ENCODE data around the gene ATP11B.
"Not testable (repeated sequence)": the region's sequence is repeated elsewhere in the genome, so short reads cannot be mapped to it uniquely, and the experiment has no call there.

The ATP11B gene

GRCh38 chr3:182797876-182798275 is 4.6 kb downstream of the ATP11B start:
- no peaks in the 10 kb centered on the region for H3K36me3 ChIP-seq (ENCODE audit: control insufficient read depth, insufficient read depth, low read length)
- peaks cover 15% of the 10 kb centered on the region for H3K4me1 ChIP-seq (ENCODE audit: control insufficient read depth, insufficient read depth, low read length)
- no peak overlapping the region for H3K4me3 ChIP-seq (ENCODE audit: low read length)
- H3K9me3 ChIP-seq (ENCODE audit: control insufficient read depth, low read length) = no peaks in the 10 kb centered on the region
- H3K9ac ChIP-seq (ENCODE audit: low read length) = no peak overlapping the region
- no peaks in the 10 kb centered on the region for H3K27me3 ChIP-seq (ENCODE audit: control insufficient read depth, insufficient read depth, low read length)

GRCh38 chr3:182799143-182799542 is 5.8 kb downstream of the ATP11B start:
- not testable (repeated sequence) for H3K27me3 ChIP-seq (ENCODE audit: control insufficient read depth, insufficient read depth, low read length); H3K4me3 ChIP-seq (ENCODE audit: low read length); H3K9me3 ChIP-seq (ENCODE audit: control insufficient read depth, low read length); H3K9ac ChIP-seq (ENCODE audit: low read length); H3K36me3 ChIP-seq (ENCODE audit: control insufficient read depth, insufficient read depth, low read length)
- peaks cover 15% of the 10 kb centered on the region for H3K4me1 ChIP-seq (ENCODE audit: control insufficient read depth, insufficient read depth, low read length)

GRCh38 chr3:182800508-182800907 is 7.2 kb downstream of the ATP11B start:
- H3K4me1 ChIP-seq (ENCODE audit: control insufficient read depth, insufficient read depth, low read length) = peaks cover 15% of the 10 kb centered on the region

GRCh38 chr3:182802413-182803390 is 9.4 kb downstream of the ATP11B start:
- Histone ChIP-seq H3K27me3 (ENCODE audit: control insufficient read depth, insufficient read depth, low read length) (no peaks in the 10 kb centered on the region), H3K36me3 (ENCODE audit: control insufficient read depth, insufficient read depth, low read length) (no peaks in the 10 kb centered on the region), H3K9me3 (ENCODE audit: control insufficient read depth, low read length) (no peaks in the 10 kb centered on the region), H3K4me1 (ENCODE audit: control insufficient read depth, insufficient read depth, low read length) (peaks cover 8% of the 10 kb centered on the region), H3K4me3 (ENCODE audit: low read length) (no peak overlapping the region), H3K9ac (ENCODE audit: low read length) (no peak overlapping the region)

More at GRCh38 chr3:182800508-182800907, 7.2 kb downstream of the ATP11B start:
- H3K27me3 ChIP-seq (ENCODE audit: control insufficient read depth, insufficient read depth, low read length) = no peaks in the 10 kb centered on the region
- H3K4me3 ChIP-seq (ENCODE audit: low read length) = no peak overlapping the region
- H3K36me3 ChIP-seq (ENCODE audit: control insufficient read depth, insufficient read depth, low read length) = no peaks in the 10 kb centered on the region
- no peaks in the 10 kb centered on the region for H3K9me3 ChIP-seq (ENCODE audit: control insufficient read depth, low read length)
- no peak overlapping the region for H3K9ac ChIP-seq (ENCODE audit: low read length)

- Histone ChIP-seq H3K4me3 (ENCODE audit: low read length) (no peak overlapping the region), H3K4me1 (ENCODE audit: control insufficient read depth, insufficient read depth, low read length) (peaks cover 8% of the 10 kb centered on the region), H3K9ac (ENCODE audit: low read length) (no peak overlapping the region), H3K27me3 (ENCODE audit: control insufficient read depth, insufficient read depth, low read length) (no peaks in the 10 kb centered on the region), H3K36me3 (ENCODE audit: control insufficient read depth, insufficient read depth, low read length) (no peaks in the 10 kb centered on the region), H3K9me3 (ENCODE audit: control insufficient read depth, low read length) (no peaks in the 10 kb centered on the region)
Observed at GRCh38 chr3:182803596-182803995, 10.3 kb downstream of the ATP11B start.

GRCh38 chr3:182807061-182807460 is 13.8 kb downstream of the ATP11B start:
- Histone ChIP-seq H3K9me3 (ENCODE audit: control insufficient read depth, low read length) (no peaks in the 10 kb centered on the region), H3K4me3 (ENCODE audit: low read length) (no peak overlapping the region), H3K27me3 (ENCODE audit: control insufficient read depth, insufficient read depth, low read length) (no peaks in the 10 kb centered on the region), H3K36me3 (ENCODE audit: control insufficient read depth, insufficient read depth, low read length) (no peaks in the 10 kb centered on the region), H3K9ac (ENCODE audit: low read length) (no peak overlapping the region), H3K4me1 (ENCODE audit: control insufficient read depth, insufficient read depth, low read length) (peaks cover 7% of the 10 kb centered on the region)

- Histone ChIP-seq H3K4me1 (ENCODE audit: control insufficient read depth, insufficient read depth, low read length) (no peaks in the 10 kb centered on the region), H3K9ac (ENCODE audit: low read length) (no peak overlapping the region), H3K27me3 (ENCODE audit: control insufficient read depth, insufficient read depth, low read length) (no peaks in the 10 kb centered on the region), H3K36me3 (ENCODE audit: control insufficient read depth, insufficient read depth, low read length) (no peaks in the 10 kb centered on the region), H3K9me3 (ENCODE audit: control insufficient read depth, low read length) (no peaks in the 10 kb centered on the region), H3K4me3 (ENCODE audit: low read length) (no peak overlapping the region)
Observed at GRCh38 chr3:182808041-182808770, 14.9 kb downstream of the ATP11B start.

GRCh38 chr3:182809531-182809930 is 16.2 kb downstream of the ATP11B start:
- Histone ChIP-seq H3K27me3 (ENCODE audit: control insufficient read depth, insufficient read depth, low read length) (no peaks in the 10 kb centered on the region), H3K36me3 (ENCODE audit: control insufficient read depth, insufficient read depth, low read length) (no peaks in the 10 kb centered on the region), H3K9ac (ENCODE audit: low read length) (no peak overlapping the region), H3K4me1 (ENCODE audit: control insufficient read depth, insufficient read depth, low read length) (peaks cover 2% of the 10 kb centered on the region), H3K9me3 (ENCODE audit: control insufficient read depth, low read length) (no peaks in the 10 kb centered on the region), H3K4me3 (ENCODE audit: low read length) (no peak overlapping the region)

GRCh38 chr3:182810574-182811268 is 17.4 kb downstream of the ATP11B start:
- no peaks in the 10 kb centered on the region for H3K9me3 ChIP-seq (ENCODE audit: control insufficient read depth, low read length)
- H3K4me1 ChIP-seq (ENCODE audit: control insufficient read depth, insufficient read depth, low read length) = peaks cover 13% of the 10 kb centered on the region
- no peaks in the 10 kb centered on the region for H3K27me3 ChIP-seq (ENCODE audit: control insufficient read depth, insufficient read depth, low read length)
- no peaks in the 10 kb centered on the region for H3K36me3 ChIP-seq (ENCODE audit: control insufficient read depth, insufficient read depth, low read length)
- no peak overlapping the region for H3K9ac ChIP-seq (ENCODE audit: low read length)
- H3K4me3 ChIP-seq (ENCODE audit: low read length) = no peak overlapping the region

- Histone ChIP-seq H3K9ac (ENCODE audit: low read length) (no peak overlapping the region), H3K36me3 (ENCODE audit: control insufficient read depth, insufficient read depth, low read length) (no peaks in the 10 kb centered on the region), H3K4me3 (ENCODE audit: low read length) (no peak overlapping the region), H3K9me3 (ENCODE audit: control insufficient read depth, low read length) (no peaks in the 10 kb centered on the region), H3K27me3 (ENCODE audit: control insufficient read depth, insufficient read depth, low read length) (no peaks in the 10 kb centered on the region), H3K4me1 (ENCODE audit: control insufficient read depth, insufficient read depth, low read length) (peaks cover 18% of the 10 kb centered on the region)
Observed at GRCh38 chr3:182811269-182811596, 17.9 kb downstream of the ATP11B start.

GRCh38 chr3:182812123-182812522 is 18.8 kb downstream of the ATP11B start:
- Histone ChIP-seq H3K4me3 (ENCODE audit: low read length) (no peak overlapping the region), H3K36me3 (ENCODE audit: control insufficient read depth, insufficient read depth, low read length) (no peaks in the 10 kb centered on the region), H3K9me3 (ENCODE audit: control insufficient read depth, low read length) (no peaks in the 10 kb centered on the region), H3K27me3 (ENCODE audit: control insufficient read depth, insufficient read depth, low read length) (no peaks in the 10 kb centered on the region), H3K4me1 (ENCODE audit: control insufficient read depth, insufficient read depth, low read length) (peaks cover 21% of the 10 kb centered on the region), H3K9ac (ENCODE audit: low read length) (no peak overlapping the region)

Data from mucosa of stomach (tissue), 1 donor.